ENCODE data around the gene BTBD2.
A peak's percentile ranks its signal among the peaks of the same experiment; 100 is the strongest.

Gene BTBD2

GRCh38 chr19:2039089-2039958, 23.8 kb upstream of the BTBD2 start:
- no peaks in the 10 kb centered on the region for H3K27me3 ChIP-seq (ENCODE audit: insufficient read depth, poor library complexity, severe bottlenecking)
- no peak for TF ChIP-seq CTCF (IDR thresholded peaks at IDR 0.05; ENCODE audit: poor library complexity, severe bottlenecking)
- H3K9me3 ChIP-seq (ENCODE audit: severe bottlenecking): no peaks in the 10 kb centered on the region
- H3K4me1 ChIP-seq (ENCODE audit: insufficient read depth, poor library complexity, severe bottlenecking): peaks cover 19% of the 10 kb centered on the region
- DNase-seq (ENCODE audit: low spot score) (no peak), ATAC-seq (ENCODE audit: low read depth) (no peak)
- H3K27ac ChIP-seq (ENCODE audit: poor library complexity, severe bottlenecking): peak overlapping the region; percentile 83
- H3K4me3 ChIP-seq (ENCODE audit: severe bottlenecking): no peak overlapping the region
- H3K36me3 ChIP-seq (ENCODE audit: low read depth): peaks cover 57% of the 10 kb centered on the region

- Histone ChIP-seq H3K4me1 (ENCODE audit: insufficient read depth, poor library complexity, severe bottlenecking) (peaks cover 17% of the 10 kb centered on the region), H3K27me3 (ENCODE audit: insufficient read depth, poor library complexity, severe bottlenecking) (no peaks in the 10 kb centered on the region), H3K36me3 (ENCODE audit: low read depth) (peaks cover 50% of the 10 kb centered on the region), H3K9me3 (ENCODE audit: severe bottlenecking) (no peaks in the 10 kb centered on the region), H3K4me3 (ENCODE audit: severe bottlenecking) (no peak overlapping the region), H3K27ac (ENCODE audit: poor library complexity, severe bottlenecking) (no peak overlapping the region)
- no peak for TF ChIP-seq CTCF (IDR thresholded peaks at IDR 0.05; ENCODE audit: poor library complexity, severe bottlenecking)
- DNase-seq (ENCODE audit: low spot score) (no peak), ATAC-seq (ENCODE audit: low read depth) (no peak)
Observed at GRCh38 chr19:2038284-2039088, 23.0 kb upstream of the BTBD2 start.

- ATAC-seq (ENCODE audit: low read depth) (no peak), DNase-seq (ENCODE audit: low spot score) (no peak)
- H3K9me3 ChIP-seq (ENCODE audit: severe bottlenecking): no peaks in the 10 kb centered on the region
- H3K4me1 ChIP-seq (ENCODE audit: insufficient read depth, poor library complexity, severe bottlenecking): peaks cover 11% of the 10 kb centered on the region
- H3K36me3 ChIP-seq (ENCODE audit: low read depth): peaks cover 43% of the 10 kb centered on the region
- TF ChIP-seq CTCF (IDR thresholded peaks at IDR 0.05; ENCODE audit: poor library complexity, severe bottlenecking): no peak
- H3K27me3 ChIP-seq (ENCODE audit: insufficient read depth, poor library complexity, severe bottlenecking): no peaks in the 10 kb centered on the region
- H3K27ac ChIP-seq (ENCODE audit: poor library complexity, severe bottlenecking): no peak overlapping the region
- no peak overlapping the region for H3K4me3 ChIP-seq (ENCODE audit: severe bottlenecking)
Observed at GRCh38 chr19:2037651-2038255, 22.2 kb upstream of the BTBD2 start.

- H3K36me3 ChIP-seq (ENCODE audit: low read depth): peaks cover 33% of the 10 kb centered on the region
- DNase-seq (ENCODE audit: low spot score): no peak
- peaks cover 13% of the 10 kb centered on the region for H3K4me1 ChIP-seq (ENCODE audit: insufficient read depth, poor library complexity, severe bottlenecking)
- no peak overlapping the region for H3K4me3 ChIP-seq (ENCODE audit: severe bottlenecking)
- no peak for TF ChIP-seq CTCF (IDR thresholded peaks at IDR 0.05; ENCODE audit: poor library complexity, severe bottlenecking)
- no peak overlapping the region for H3K27ac ChIP-seq (ENCODE audit: poor library complexity, severe bottlenecking)
- ATAC-seq (ENCODE audit: low read depth): no peak
- H3K9me3 ChIP-seq (ENCODE audit: severe bottlenecking): no peaks in the 10 kb centered on the region
- H3K27me3 ChIP-seq (ENCODE audit: insufficient read depth, poor library complexity, severe bottlenecking): no peaks in the 10 kb centered on the region
Observed at GRCh38 chr19:2036424-2036823, 20.9 kb upstream of the BTBD2 start.

Measured in RWPE2 (cell line).